HG03575 (cell line): ENCODE data around the gene HERC4.

ENCODE experiments used
- ATAC-seq: cut with Tn5 transposase; IDR thresholded peaks from one replicate; pipeline ENCODE4 v1.9.1; 2021; ENCODE audit not compliant: unreplicated experiment, insufficient number of reproducible peaks, low FRiP score; ENCODE audit errors: extremely low read depth

The HERC4 gene, protein sequence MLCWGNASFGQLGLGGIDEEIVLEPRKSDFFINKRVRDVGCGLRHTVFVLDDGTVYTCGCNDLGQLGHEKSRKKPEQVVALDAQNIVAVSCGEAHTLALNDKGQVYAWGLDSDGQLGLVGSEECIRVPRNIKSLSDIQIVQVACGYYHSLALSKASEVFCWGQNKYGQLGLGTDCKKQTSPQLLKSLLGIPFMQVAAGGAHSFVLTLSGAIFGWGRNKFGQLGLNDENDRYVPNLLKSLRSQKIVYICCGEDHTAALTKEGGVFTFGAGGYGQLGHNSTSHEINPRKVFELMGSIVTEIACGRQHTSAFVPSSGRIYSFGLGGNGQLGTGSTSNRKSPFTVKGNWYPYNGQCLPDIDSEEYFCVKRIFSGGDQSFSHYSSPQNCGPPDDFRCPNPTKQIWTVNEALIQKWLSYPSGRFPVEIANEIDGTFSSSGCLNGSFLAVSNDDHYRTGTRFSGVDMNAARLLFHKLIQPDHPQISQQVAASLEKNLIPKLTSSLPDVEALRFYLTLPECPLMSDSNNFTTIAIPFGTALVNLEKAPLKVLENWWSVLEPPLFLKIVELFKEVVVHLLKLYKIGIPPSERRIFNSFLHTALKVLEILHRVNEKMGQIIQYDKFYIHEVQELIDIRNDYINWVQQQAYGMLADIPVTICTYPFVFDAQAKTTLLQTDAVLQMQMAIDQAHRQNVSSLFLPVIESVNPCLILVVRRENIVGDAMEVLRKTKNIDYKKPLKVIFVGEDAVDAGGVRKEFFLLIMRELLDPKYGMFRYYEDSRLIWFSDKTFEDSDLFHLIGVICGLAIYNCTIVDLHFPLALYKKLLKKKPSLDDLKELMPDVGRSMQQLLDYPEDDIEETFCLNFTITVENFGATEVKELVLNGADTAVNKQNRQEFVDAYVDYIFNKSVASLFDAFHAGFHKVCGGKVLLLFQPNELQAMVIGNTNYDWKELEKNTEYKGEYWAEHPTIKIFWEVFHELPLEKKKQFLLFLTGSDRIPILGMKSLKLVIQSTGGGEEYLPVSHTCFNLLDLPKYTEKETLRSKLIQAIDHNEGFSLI

DNA sequence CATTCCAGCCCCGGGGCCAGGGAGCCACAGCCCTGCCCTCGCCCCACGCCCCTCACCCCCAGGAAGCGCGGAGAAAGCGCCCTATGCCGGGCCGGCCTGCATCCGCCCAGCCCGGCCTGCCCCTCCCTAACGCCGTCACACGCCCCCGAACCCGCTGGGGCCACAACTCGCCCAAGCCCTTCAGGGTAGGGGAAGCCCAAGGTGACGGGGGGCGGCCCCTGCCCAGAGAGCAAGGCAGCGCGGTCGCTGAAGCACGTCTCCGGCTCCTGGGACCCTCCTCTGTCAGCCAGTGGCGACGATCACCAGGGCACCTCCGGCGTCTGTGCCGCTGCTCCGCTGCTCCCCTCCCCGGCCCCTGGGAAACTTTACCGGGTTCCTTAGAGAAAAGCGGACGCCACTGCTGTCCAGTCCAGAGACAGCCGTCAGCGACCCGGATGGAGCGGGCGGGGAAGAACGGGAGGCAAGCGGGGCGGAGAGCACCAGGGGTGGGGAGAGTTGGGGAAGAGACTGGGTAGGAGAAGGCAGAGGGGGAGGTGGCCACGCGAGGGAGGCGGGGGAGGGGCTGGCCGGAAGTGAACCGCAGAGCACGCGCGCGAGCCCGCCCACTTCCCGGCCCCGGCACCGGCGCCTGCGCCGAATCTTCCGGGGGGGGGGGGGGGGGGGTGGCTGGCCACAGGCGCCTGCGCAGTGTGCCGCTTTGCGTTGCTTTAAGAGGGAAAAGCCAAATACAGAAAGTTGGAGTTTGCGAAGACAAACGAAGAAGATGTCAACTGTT, at the start of gene HERC4:
Gene HERC4 (minus strand): TSS at position 509 of the 775 bp plus-strand sequence. CDS start 2,175 bp downstream, outside the sequence.
- peak; percentile 65 for ATAC-seq

GRCh38 chr10:68124718-68125117, 49.6 kb upstream of the HERC4 start:
- no peak for ATAC-seq

GRCh38 chr10:68121852-68122251, 46.8 kb upstream of the HERC4 start:
- ATAC-seq: no peak

DNA sequence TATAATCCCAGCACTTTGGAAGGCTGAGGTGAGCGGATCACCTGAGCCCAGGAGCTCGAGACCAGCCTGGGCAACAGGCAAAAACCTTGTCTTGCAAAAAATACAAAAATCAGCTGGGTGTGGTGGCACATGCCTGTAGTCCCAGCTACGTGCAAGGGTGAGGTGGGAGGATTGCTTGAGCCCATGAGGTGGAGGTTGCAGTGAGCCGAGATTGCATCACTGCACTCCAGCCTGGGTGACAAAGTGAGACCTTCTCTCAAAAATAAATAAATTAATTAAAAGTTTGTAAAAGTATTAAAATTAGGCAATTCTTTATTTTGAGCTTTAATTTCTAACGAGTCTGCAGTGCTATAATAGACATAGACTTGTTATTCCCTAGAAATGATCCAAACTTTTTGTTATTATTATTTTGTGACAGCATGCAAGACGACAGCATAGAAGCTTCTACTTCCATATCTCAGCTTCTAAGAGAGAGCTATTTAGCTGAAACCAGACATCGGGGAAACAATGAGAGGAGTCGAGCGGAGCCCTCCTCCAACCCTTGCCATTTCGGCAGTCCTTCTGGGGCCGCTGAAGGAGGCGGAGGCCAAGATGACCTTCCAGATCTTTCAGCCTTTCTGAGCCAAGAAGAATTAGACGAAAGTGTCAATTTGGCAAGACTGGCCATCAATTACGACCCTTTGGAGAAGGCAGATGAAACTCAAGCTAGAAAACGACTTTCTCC, 46.1 kb upstream of the HERC4 start:
- no peak for ATAC-seq

- no peak for ATAC-seq
Observed at GRCh38 chr10:68118657-68119056, 43.6 kb upstream of the HERC4 start.

DNA sequence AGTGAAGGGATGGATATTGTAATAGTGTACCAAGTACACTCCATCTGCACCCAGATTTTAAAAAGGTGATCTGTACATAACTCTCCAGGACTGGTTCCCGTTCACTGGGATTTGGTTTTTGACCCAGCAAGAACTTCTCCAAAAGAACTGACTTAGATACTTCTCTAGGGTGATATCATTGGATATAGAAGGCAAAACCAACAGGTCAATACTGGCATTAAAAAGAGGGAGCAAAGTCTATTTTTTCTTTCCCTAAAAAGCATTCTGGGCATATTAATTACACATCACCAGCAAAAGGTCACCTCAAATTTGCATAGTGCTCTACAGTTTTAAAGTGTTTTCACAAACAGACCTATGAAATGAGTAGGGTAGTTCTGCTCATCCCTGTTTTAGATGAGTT, 37.8 kb upstream of the HERC4 start:
- no peak for ATAC-seq

- no peak for ATAC-seq
Observed at GRCh38 chr10:68111584-68111983, 36.5 kb upstream of the HERC4 start.

DNA sequence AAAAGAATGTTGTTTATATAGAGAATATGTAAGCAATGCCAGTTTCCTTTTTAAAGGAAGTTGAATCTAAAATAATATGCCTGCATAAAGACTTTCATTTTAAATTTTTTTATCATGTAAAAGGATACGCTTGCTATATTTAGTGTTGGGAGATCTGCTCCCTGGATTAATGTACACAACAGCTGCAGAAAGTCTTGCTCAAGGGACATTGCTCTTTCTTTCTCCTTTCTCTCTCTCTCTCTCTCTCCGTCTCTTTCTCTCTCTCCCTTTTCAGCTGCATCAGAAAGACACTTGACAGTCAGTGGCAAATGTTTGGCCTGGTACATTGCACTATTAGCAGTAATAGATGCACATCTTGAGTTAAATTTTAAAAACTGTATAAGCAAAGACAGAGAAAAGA, 34.9 kb upstream of the HERC4 start:
- ATAC-seq: no peak

GRCh38 chr10:68109331-68109730, 34.2 kb upstream of the HERC4 start, which contains the start of gene MYPN:
TSS of gene MYPN (plus strand) at chr10:68109488. CDS start at chr10:68121439, 11,951 bp downstream.
- ATAC-seq: no peak

GRCh38 chr10:68108653-68109052, 33.6 kb upstream of the HERC4 start:
- ATAC-seq: no peak

DNA sequence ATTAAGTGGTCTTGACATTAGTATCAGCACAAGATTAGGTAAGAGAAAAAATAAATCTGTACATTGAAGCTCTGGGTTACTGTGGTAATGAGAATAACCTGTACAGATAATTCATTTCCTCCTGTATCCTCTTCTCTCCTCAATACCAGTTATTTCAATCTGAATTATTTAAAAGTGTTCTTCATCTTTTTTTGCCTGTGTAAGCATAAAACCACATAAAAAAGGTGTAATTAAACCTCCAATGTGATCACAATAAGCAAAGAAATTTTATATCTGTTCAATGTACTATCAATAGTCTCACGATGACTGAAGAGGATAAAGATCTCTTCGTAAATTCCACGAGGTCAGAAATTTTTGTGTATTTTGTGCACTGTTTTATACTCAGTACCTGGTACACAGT, 33.0 kb upstream of the HERC4 start:
- no peak for ATAC-seq

GRCh38 chr10:68107651-68108050, 32.6 kb upstream of the HERC4 start:
- ATAC-seq: no peak

DNA sequence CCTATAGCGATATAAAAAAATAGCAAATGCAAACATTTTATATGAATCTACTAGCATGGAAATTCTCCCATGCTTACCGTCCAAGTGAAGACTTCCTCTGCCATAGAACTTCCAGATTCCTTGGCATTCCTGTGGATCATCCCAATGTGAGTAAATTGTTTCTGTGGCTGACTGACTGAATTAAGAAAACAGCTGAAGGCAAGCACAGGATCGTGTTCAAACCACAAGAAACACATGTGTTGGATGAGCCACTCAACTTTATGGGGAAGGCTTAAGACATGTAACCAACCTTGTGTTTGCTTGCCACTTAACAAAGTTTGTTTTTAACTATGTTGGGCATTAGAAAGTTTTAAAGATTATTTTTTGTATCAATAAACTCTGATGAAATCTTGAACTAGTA, 31.6 kb upstream of the HERC4 start:
- no peak for ATAC-seq

GRCh38 chr10:68105820-68106219, 30.7 kb upstream of the HERC4 start:
- no peak for ATAC-seq

GRCh38 chr10:68103901-68104300, 28.8 kb upstream of the HERC4 start:
- ATAC-seq: no peak

GRCh38 chr10:68103261-68103878, 28.3 kb upstream of the HERC4 start:
- no peak for ATAC-seq

DNA sequence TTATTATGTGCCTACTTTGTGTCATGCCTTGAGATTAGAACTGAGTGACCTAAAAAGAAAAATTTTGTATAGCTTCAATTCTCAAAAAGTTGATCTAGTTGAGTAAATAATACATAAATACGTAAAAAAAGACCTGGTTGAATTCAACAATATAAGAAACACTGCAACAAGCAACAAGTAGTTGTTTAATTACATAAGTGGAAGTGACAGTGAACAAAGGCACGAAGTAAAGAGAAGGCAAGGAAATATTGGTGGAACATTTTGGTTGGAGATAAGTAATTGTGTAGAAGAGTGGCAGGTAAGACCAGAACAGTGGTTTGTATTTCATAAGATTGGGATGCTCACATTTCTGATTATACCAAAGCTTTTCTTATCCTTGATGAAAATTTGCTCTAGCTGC, 26.0 kb upstream of the HERC4 start:
- no peak for ATAC-seq

- no peak for ATAC-seq
Observed at GRCh38 chr10:68099736-68100135, 24.7 kb upstream of the HERC4 start.
